PFSK-1 (cell line): ENCODE results near the gene POLR2I.

Source experiments
- SIN3A ChIP-seq: IDR thresholded peaks from 2 replicates; pipeline ENCODE4 v1.6.1; 2012; ENCODE audit warnings: mild to moderate bottlenecking, low read length, moderate library complexity, borderline replicate concordance; ENCODE audit not compliant: insufficient read depth
- TAF1 ChIP-seq: IDR thresholded peaks from 2 replicates; pipeline ENCODE4 v1.6.1; 2012; ENCODE audit warnings: low read length, control low read depth, borderline replicate concordance; ENCODE audit not compliant: insufficient read depth
- TF ChIP-seq, protein P1 (sequence below), 2 experiments: IDR thresholded peaks; 2 replicates each; pipeline versions ENCODE4 v1.6.1 to v1.8.0; 2011 to 2012; ENCODE audit warnings: low read depth in 2 of 2, low read length in 2 of 2, control low read depth in 1 of 2, inconsistent platforms in 1 of 2, mild to moderate bottlenecking in 1 of 2, moderate library complexity in 1 of 2; ENCODE audit not compliant: insufficient read depth in 1 of 2

DNA sequence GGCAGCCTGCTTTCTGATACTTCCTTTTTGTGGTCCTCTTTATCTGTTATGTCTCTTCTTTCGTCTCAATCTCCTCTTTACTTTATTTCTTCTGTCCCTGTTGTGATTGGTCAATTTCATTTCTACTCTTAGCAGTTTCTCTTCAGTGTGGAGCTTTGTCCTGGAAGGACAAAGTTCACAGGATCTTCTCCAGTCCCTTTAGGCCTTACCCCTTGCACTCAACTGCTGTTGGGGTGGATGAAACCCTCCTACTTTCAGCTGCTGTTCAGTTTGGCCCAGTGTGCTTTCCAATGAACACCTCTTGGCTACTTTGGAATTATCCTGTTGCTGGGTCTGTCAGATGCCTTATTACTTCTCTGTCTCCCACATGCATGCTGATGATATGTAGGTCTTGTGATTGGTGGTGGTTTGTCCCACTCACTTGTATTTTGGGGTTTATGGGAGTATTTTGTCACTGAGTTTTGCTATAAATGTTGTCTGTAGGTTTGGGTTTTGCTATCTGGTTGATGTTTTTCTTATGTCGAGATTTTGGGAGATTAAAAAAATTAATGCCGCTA, 35.2 kb downstream of the POLR2I start:
- no peak for TF ChIP-seq SIN3A
- TF ChIP-seq, protein P1, sequence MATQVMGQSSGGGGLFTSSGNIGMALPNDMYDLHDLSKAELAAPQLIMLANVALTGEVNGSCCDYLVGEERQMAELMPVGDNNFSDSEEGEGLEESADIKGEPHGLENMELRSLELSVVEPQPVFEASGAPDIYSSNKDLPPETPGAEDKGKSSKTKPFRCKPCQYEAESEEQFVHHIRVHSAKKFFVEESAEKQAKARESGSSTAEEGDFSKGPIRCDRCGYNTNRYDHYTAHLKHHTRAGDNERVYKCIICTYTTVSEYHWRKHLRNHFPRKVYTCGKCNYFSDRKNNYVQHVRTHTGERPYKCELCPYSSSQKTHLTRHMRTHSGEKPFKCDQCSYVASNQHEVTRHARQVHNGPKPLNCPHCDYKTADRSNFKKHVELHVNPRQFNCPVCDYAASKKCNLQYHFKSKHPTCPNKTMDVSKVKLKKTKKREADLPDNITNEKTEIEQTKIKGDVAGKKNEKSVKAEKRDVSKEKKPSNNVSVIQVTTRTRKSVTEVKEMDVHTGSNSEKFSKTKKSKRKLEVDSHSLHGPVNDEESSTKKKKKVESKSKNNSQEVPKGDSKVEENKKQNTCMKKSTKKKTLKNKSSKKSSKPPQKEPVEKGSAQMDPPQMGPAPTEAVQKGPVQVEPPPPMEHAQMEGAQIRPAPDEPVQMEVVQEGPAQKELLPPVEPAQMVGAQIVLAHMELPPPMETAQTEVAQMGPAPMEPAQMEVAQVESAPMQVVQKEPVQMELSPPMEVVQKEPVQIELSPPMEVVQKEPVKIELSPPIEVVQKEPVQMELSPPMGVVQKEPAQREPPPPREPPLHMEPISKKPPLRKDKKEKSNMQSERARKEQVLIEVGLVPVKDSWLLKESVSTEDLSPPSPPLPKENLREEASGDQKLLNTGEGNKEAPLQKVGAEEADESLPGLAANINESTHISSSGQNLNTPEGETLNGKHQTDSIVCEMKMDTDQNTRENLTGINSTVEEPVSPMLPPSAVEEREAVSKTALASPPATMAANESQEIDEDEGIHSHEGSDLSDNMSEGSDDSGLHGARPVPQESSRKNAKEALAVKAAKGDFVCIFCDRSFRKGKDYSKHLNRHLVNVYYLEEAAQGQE (IDR thresholded peaks at IDR 0.05; ENCODE audit: insufficient read depth in 1 of 2, low read depth in 2 of 2, low read length in 2 of 2) = no peak
- TF ChIP-seq TAF1 = no peak
